NT2/D1 (cell line): ENCODE measurements around the gene TACC3.

Source experiments
- DNase-seq: peaks from one replicate; pipeline ENCODE4 v3.0.0-alpha.2; 2011; ENCODE audit warnings: low read depth, low spot score
- H3K27me3 ChIP-seq: 2 replicates; pipeline ENCODE4 v1.6.0; 2011; ENCODE audit warnings: mild to moderate bottlenecking; ENCODE audit not compliant: insufficient read length, insufficient read depth
- H3K36me3 ChIP-seq: 2 replicates; pipeline ENCODE4 v1.6.1; 2011; ENCODE audit warnings: mild to moderate bottlenecking, low read length, mixed read lengths; ENCODE audit not compliant: insufficient read depth, insufficient read length
- H3K4me1 ChIP-seq: 2 replicates; pipeline ENCODE4 v1.5.1; 2011; ENCODE audit not compliant: insufficient read depth, insufficient read length
- H3K4me3 ChIP-seq: 2 replicates; pipeline ENCODE4 v1.5.1; 2011; ENCODE audit warnings: low read depth; ENCODE audit not compliant: insufficient read length
- H3K9ac ChIP-seq: 2 replicates; pipeline ENCODE4 v1.6.0; 2011; ENCODE audit warnings: low read depth; ENCODE audit not compliant: insufficient read length
- H3K9me3 ChIP-seq: 2 replicates; pipeline ENCODE4 v1.5.1; 2011; ENCODE audit warnings: mild to moderate bottlenecking, low read length; ENCODE audit not compliant: insufficient read depth
- SUZ12 ChIP-seq: IDR thresholded peaks from 2 replicates; pipeline ENCODE4 v1.6.1; 2011; ENCODE audit not compliant: insufficient read length, insufficient read depth; ENCODE audit errors: extremely low read depth
- YY1 ChIP-seq: IDR thresholded peaks from 2 replicates; pipeline ENCODE4 v1.6.1; 2011; ENCODE audit not compliant: insufficient read length, insufficient read depth
- ZNF274 ChIP-seq: IDR thresholded peaks from 2 replicates; pipeline ENCODE4 v1.6.1; 2011; ENCODE audit warnings: mild to moderate bottlenecking, low read depth, low read length

TACC3 gene

DNA sequence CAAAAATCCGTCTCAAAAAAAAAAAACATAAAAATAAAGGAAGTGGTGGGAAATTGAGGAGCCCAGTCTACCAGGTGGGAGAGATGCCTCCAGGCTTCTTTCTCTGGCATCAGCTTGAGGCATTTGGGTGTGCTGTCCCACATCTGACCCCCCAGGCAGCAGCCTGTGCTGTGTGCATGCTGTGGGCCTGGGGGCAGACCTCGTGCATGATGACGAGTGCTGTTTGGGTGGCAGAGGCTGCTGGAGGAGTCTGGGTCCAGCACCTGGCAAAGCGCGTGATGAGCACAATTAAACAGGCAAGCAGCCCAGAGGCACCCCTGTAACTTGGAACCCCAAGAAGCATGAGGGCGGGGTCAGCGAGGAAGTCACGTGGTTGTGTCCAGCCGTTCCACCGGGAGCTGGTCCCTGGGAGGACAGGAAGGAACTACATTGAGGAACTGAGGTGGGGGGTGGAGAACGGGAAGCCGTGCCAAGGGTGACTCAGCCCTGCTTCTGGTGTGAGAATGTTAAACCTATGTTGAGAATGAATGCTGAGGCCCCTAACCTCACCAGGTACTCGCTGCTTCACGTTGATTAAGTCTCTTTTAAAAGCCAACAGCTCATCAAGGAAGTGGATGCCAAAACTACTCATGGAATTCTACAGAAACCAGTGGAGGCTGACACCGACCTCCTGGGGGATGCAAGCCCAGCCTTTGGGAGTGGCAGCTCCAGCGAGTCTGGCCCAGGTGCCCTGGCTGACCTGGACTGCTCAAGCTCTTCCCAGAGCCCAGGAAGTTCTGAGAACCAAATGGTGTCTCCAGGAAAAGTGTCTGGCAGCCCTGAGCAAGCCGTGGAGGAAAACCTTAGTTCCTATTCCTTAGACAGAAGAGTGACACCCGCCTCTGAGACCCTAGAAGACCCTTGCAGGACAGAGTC is 6.1 kb downstream of the TACC3 start:
- Histone ChIP-seq H3K9ac (no peak overlapping the region), H3K4me1 (peaks cover 21% of the 10 kb centered on the region), H3K4me3 (no peak overlapping the region), H3K9me3 (no peaks in the 10 kb centered on the region), H3K36me3 (peaks cover 92% of the 10 kb centered on the region), H3K27me3 (no peaks in the 10 kb centered on the region)
- DNase-seq, result no peak
- TF ChIP-seq YY1 (no peak), SUZ12 (no peak), ZNF274 (no peak)

DNA sequence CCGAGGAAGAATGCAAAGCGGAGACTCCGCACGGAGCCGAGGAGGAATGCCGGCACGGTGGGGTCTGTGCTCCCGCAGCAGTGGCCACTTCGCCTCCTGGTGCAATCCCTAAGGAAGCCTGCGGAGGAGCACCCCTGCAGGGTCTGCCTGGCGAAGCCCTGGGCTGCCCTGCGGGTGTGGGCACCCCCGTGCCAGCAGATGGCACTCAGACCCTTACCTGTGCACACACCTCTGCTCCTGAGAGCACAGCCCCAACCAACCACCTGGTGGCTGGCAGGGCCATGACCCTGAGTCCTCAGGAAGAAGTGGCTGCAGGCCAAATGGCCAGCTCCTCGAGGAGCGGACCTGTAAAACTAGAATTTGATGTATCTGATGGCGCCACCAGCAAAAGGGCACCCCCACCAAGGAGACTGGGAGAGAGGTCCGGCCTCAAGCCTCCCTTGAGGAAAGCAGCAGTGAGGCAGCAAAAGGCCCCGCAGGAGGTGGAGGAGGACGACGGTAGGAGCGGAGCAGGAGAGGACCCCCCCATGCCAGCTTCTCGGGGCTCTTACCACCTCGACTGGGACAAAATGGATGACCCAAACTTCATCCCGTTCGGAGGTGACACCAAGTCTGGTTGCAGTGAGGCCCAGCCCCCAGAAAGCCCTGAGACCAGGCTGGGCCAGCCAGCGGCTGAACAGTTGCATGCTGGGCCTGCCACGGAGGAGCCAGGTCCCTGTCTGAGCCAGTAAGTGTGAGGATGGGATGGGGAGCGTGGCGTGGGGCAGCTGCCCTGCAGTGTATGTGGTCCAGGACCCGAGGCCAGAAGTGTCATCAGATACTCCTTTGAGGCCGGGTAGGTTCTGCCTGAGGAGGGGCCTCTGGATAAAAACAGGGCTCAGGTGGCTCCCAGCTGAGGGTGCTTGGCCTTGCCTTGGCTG is 7.0 kb downstream of the TACC3 start:
- H3K4me3 ChIP-seq, result no peak overlapping the region
- H3K36me3 ChIP-seq, result peaks cover 92% of the 10 kb centered on the region
- H3K4me1 ChIP-seq, result peaks cover 14% of the 10 kb centered on the region
- no peak for DNase-seq
- no peak overlapping the region for H3K9ac ChIP-seq
- TF ChIP-seq YY1, result no peak
- TF ChIP-seq ZNF274, result no peak
- no peak for TF ChIP-seq SUZ12
- H3K27me3 ChIP-seq, result no peaks in the 10 kb centered on the region
- H3K9me3 ChIP-seq, result no peaks in the 10 kb centered on the region

DNA sequence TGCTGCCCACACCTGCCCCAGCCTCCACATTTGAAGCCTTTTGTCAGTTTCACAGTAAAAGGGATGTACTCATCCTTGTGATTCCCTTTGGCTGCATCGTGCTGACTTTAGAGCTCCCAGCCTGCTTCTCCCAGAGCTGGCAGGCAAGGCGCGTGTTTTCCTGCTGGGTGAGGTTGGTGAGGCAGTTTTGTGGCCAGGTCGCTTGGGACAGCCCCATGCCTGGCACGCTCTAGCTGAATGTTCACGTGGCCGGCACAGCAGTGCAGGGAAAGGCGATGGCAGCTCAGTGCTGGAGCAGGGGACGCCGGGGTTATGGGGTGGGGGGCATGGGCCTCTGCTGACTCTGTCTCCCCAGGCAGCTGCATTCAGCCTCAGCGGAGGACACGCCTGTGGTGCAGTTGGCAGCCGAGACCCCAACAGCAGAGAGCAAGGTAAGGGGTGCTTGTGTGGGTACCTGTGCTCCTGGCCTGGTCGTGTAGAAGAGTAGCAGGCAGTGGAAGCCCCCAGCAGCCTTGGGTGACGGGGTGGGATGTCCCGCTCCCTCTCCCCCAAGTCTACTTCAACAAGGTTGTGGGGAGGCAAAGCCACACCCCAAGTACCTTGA is 9.3 kb downstream of the TACC3 start:
- no peak for TF ChIP-seq ZNF274
- TF ChIP-seq YY1, result no peak
- TF ChIP-seq SUZ12, result no peak

GRCh38 chr4:1731180-1731579 is 9.9 kb downstream of the TACC3 start:
- Histone ChIP-seq H3K9me3 (peaks cover 19% of the 10 kb centered on the region; the same call in 1 of the 2 replicates), H3K36me3 (peaks cover 91% of the 10 kb centered on the region), H3K27me3 (no peaks in the 10 kb centered on the region), H3K9ac (no peak overlapping the region), H3K4me1 (peaks cover 3% of the 10 kb centered on the region), H3K4me3 (no peak overlapping the region)
- TF ChIP-seq YY1, result no peak
- no peak for TF ChIP-seq ZNF274
- DNase-seq, result no peak

More for the DNA sequence above, 9.3 kb downstream of the TACC3 start:
- Histone ChIP-seq H3K36me3 (peaks cover 93% of the 10 kb centered on the region), H3K9me3 (peaks cover 14% of the 10 kb centered on the region; the same call in 1 of the 2 replicates), H3K4me1 (peaks cover 8% of the 10 kb centered on the region), H3K27me3 (no peaks in the 10 kb centered on the region), H3K9ac (no peak overlapping the region), H3K4me3 (no peak overlapping the region)
- DNase-seq, result no peak

DNA sequence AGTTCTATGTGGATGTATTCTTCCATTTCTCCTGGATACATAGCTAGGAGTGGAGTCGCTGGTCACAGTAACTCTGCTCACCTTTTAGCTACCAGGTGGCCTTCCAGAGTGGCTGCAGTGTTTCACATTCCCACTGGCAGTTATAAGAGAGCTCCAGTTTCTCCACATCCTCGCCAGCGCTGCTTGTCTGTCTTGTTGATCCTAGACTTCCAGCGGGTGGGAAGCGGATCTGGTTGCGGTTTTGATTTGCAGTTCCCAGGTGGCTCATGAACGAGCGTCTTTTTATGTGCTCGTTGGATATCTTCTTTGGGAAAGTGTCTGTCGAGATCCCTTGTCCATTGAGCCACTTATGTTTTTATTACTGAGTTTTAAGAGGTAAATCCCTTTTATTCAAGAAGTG is 11.6 kb downstream of the TACC3 start:
- Histone ChIP-seq H3K9me3 (peaks cover 37% of the 10 kb centered on the region), H3K27me3 (no peaks in the 10 kb centered on the region), H3K36me3 (peaks cover 91% of the 10 kb centered on the region), H3K9ac (no peak overlapping the region), H3K4me3 (no peak overlapping the region), H3K4me1 (no peaks in the 10 kb centered on the region)
- TF ChIP-seq ZNF274 (no peak), YY1 (no peak), SUZ12 (no peak)
- DNase-seq, result no peak

DNA sequence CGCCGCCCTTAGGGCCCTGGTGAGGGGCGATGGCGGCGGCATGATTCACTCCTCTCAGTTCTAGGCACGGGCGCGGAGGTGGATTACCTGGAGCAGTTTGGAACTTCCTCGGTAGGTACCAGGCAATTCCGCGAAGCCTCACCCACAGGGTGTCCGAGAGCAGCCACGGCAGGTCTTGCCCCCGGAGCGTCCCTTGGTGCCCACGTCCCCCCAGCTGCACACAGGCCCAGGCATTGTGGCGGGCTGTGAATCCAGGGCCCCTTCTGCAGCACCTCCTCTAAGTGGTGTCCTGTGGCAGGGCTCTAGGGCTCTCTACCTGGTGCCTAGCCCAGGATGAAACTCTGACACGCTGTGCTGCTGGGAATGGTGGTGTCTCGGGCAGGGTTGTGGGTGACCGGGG is 13.9 kb downstream of the TACC3 start:
- Histone ChIP-seq H3K36me3 (peaks cover 95% of the 10 kb centered on the region), H3K4me3 (no peak overlapping the region), H3K9ac (no peak overlapping the region), H3K9me3 (peaks cover 48% of the 10 kb centered on the region), H3K27me3 (no peaks in the 10 kb centered on the region), H3K4me1 (peaks cover 2% of the 10 kb centered on the region)
- TF ChIP-seq YY1 (no peak), SUZ12 (no peak), ZNF274 (no peak)
- no peak for DNase-seq
